ENCODE measurements around the gene KCNA3. TPM values are rescaled to one million over a fixed set of nuclear protein-coding genes. Genes with fewer than 3 reads are reported as not detected.
A peak's percentile ranks its signal among the peaks of the same experiment; 100 is the strongest.
"Not testable (repeated sequence)": the region's sequence is repeated elsewhere in the genome, so short reads cannot be mapped to it uniquely, and the experiment has no call there.

The KCNA3 gene
- total RNA-seq, 2 experiments from 2014 or later: 59.8 to 95.2 TPM

DNA sequence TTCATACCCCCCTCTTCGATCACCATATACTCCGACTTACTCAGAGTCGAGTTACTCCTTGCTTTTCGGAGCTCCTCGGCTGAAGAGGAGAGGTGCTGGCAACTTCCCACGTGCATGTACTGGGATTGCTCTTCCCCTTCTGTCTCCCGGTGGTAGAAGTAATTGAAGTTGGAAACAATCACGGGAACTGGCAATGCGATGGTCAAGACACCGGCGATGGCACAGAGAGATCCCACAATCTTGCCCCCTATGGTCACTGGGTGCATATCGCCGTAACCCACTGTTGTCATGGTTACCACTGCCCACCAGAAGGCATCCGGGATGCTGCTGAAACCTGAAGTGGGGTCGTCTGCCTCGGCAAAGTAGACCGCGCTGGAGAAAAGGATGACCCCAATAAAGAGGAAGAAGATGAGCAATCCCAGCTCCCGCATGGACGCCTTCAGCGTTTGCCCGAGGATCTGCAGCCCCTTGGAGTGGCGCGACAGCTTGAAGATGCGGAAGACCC is 1.5 kb downstream of the KCNA3 start:
- CTCF ChIA-PET: interaction anchor here (0.9 to 6.7 kb wide), 9 partner anchors 26 to 200 kb away, joined by 3 to 53 read pairs (median 22); partner anchors contain the start of gene CD53
- peaks cover 51% of the 10 kb centered on the region for H3K36me3 Mint-ChIP-seq
- no peaks in the 10 kb centered on the region for H3K27me3 Mint-ChIP-seq

DNA sequence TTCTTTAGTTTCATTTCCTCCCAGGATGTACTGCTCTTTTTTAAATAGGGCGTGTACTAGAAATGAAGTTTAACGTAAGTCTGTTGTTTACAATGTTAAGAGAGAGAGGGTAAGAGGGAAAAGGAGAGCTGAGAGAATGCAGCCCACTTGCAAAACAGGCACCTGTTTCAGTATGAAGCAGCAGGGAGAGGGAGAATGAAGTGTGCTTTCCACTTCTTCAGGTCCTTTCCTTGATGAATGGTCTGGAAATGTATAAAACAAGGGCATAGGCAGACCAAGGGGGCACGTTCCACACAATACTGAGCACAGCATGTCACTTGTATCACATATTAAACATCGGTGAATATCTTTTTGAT is 2.0 kb downstream of the KCNA3 start:
- Mint-ChIP-seq H3K4me3 (peak overlapping the region; percentile 100), H3K9me3 (ENCODE audit: low read depth) (no peaks in the 10 kb centered on the region), H3K4me1 (peaks cover 21% of the 10 kb centered on the region), H3K27ac (peak overlapping the region; percentile 96), H3K27me3 (no peaks in the 10 kb centered on the region), H3K36me3 (peaks cover 55% of the 10 kb centered on the region)
- peak; percentile 60 for DNase-seq
- peak; percentile 25 for ATAC-seq
- CTCF ChIA-PET: interaction anchor here (0.9 to 6.7 kb wide), 10 partner anchors 9 to 200 kb away, joined by 3 to 53 read pairs (median 17); partner anchors contain the start of gene CD53

More for the DNA sequence above, 1.5 kb downstream of the KCNA3 start:
- DNase-seq (peak; percentile 71), ATAC-seq (peak; percentile 7)
- Mint-ChIP-seq H3K4me1 (peaks cover 17% of the 10 kb centered on the region), H3K9me3 (ENCODE audit: low read depth) (no peaks in the 10 kb centered on the region), H3K4me3 (peak overlapping the region; percentile 100), H3K27ac (peak overlapping the region; percentile 96)

DNA sequence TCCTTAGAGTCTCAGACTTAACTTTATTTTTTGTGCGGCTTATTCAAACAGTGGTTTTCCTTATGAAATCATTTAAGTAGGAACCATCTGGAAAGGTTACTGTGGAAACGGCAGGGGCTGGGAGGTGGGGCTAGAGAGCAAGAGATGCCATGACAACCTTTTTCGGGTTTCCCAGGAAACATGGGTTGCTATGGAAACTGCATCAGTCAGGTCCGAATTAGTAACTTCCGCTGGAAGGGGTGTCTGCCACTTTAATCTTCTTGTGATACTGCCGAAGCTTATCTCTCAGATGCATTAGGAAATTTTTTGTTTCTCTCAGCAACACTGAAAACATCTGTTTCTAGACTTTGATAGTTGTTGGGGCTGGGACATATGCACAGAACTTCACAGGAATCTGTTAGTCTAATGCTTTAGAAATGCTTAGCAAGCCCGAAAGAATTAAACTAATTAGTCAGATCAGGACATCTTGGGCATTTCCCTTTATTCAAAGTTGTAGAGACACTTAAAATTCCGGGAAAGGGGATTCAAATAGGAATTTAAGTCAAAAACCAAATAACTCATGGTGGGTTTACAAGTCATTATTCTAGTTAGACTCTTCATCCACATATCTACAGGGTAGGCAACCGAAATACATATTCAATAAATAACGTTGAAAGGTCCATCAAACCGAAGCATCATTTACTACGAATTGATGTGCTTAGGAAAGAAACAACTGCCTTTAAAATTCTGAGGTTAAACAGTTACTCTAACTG is 2.6 kb downstream of the KCNA3 start:
- ATAC-seq (peak; percentile 32), DNase-seq (peak; percentile 91)
- peaks cover 25% of the 10 kb centered on the region for H3K4me1 Mint-ChIP-seq
- H3K4me3 Mint-ChIP-seq: peak overlapping the region; percentile 100
- peak overlapping the region; percentile 96 for H3K27ac Mint-ChIP-seq
- CTCF ChIA-PET: interaction anchor here (1.0 to 6.7 kb wide), 9 partner anchors 8 to 115 kb away, joined by 3 to 53 read pairs (median 22); no protein-coding TSS in a partner anchor
- no peaks in the 10 kb centered on the region for H3K27me3 Mint-ChIP-seq
- H3K36me3 Mint-ChIP-seq: peaks cover 59% of the 10 kb centered on the region
- no peaks in the 10 kb centered on the region for H3K9me3 Mint-ChIP-seq (ENCODE audit: low read depth)

DNA sequence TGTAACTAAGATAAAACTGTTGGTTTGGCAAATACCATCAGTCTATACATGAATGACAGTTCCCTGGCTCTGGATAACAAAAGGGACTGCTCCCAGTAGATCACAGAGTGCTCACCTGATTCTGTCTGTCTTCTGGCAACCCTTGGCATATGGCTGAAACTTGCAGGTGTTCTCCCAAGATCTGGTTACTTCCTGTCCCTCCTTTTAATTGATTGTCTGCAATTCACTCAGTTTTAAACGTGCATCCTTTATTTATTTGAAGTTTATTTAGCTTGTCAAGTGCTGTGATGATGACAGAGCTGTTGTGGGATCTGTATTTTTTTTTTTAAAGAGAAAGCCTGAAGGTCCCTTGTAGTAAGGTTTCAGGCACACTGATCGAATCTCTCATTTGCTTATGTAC is 3.4 kb downstream of the KCNA3 start:
- DNase-seq (no peak), ATAC-seq (no peak)
- CTCF ChIA-PET: interaction anchor here (1.0 to 6.2 kb wide), 5 partner anchors 13 to 94 kb away, joined by 4 to 46 read pairs (median 29); no protein-coding TSS in a partner anchor
- Mint-ChIP-seq H3K27me3 (no peaks in the 10 kb centered on the region), H3K9me3 (ENCODE audit: low read depth) (no peaks in the 10 kb centered on the region), H3K4me1 (peaks cover 26% of the 10 kb centered on the region), H3K36me3 (peaks cover 60% of the 10 kb centered on the region), H3K27ac (peak overlapping the region; percentile 96), H3K4me3 (peak overlapping the region; percentile 100)

DNA sequence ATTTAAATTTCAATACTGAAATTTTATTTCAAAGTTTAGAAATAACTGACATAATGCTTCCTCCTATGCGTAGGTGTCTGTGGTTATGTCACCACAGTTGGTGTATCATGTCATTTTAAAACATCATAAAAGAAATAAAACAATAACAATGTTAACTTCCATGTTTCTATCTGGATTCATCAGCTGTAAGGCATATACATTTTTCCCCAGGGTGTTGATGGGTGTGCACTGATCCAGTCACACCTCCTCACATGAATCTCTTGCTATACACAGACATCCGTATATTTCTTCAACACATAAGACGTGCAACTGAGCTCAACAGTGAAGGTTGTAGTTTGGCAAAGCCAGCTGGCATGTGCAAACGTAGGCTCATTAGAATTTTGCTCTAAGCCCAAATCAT is 6.2 kb downstream of the KCNA3 start:
- Mint-ChIP-seq H3K27ac (peak overlapping the region; percentile 83), H3K4me1 (peaks cover 16% of the 10 kb centered on the region), H3K36me3 (peaks cover 55% of the 10 kb centered on the region), H3K27me3 (no peaks in the 10 kb centered on the region), H3K4me3 (peak overlapping the region; percentile 77), H3K9me3 (ENCODE audit: low read depth) (no peaks in the 10 kb centered on the region)
- peak; percentile 40 for ATAC-seq
- DNase-seq: no peak
- CTCF ChIA-PET: interaction anchor here (1.4 to 5.4 kb wide), 7 partner anchors 17 to 96 kb away, joined by 5 to 36 read pairs (median 11); no protein-coding TSS in a partner anchor

DNA sequence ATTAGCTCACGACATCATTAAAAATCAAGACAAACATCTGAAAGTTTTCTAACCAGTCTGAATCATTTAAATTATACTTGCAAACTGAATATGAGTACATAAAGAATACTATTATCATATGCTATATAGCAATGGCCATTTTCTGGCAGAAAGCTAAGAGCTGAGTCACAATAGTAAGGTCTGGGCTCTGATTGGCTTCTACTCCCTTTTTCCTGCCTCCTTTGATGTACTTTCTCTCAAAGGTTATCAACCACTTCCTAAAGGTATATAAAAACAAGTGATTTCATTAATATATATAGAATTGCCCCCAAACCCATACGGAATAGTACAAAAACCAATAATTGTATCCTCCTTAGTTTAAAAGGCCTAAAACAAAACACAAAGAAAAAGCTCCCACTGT is 7.0 kb downstream of the KCNA3 start:
- peaks cover 21% of the 10 kb centered on the region for H3K4me1 Mint-ChIP-seq
- no peak for DNase-seq
- peak overlapping the region; percentile 80 for H3K27ac Mint-ChIP-seq
- no peaks in the 10 kb centered on the region for H3K27me3 Mint-ChIP-seq
- CTCF ChIA-PET: interaction anchor here (1.1 to 5.4 kb wide), 9 partner anchors 16 to 208 kb away, joined by 3 to 36 read pairs (median 11); no protein-coding TSS in a partner anchor
- peak overlapping the region; percentile 67 for H3K4me3 Mint-ChIP-seq
- ATAC-seq: peak; percentile 25
- H3K9me3 Mint-ChIP-seq (ENCODE audit: low read depth): no peaks in the 10 kb centered on the region
- H3K36me3 Mint-ChIP-seq: peaks cover 55% of the 10 kb centered on the region

DNA sequence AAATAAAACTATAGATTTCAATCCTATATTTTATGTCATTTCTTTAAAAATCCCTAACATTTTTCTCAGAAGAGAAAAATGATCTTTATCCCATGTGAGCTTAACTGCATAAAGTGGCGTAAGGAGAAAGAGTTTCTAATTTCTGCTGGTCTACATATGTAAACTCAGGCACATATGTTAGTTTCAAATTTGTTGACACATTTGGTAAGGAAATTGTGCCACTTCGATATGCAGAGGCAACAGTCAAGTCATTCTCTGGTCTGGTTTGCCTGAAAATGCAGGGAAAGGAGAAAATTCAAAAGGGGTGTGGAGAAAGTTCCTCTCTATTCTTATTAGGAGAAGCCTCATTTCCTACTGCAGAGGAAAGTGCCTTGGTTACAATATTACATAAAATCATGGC is 11.5 kb downstream of the KCNA3 start:
- Mint-ChIP-seq H3K27me3 (no peaks in the 10 kb centered on the region), H3K36me3 (peaks cover 54% of the 10 kb centered on the region), H3K4me1 (peaks cover 36% of the 10 kb centered on the region), H3K27ac (no peak overlapping the region), H3K4me3 (no peak overlapping the region), H3K9me3 (ENCODE audit: low read depth) (no peaks in the 10 kb centered on the region)
- no peak for ATAC-seq
- CTCF ChIA-PET: interaction anchor here (0.9 to 2.7 kb wide), 8 partner anchors 9 to 53 kb away, joined by 3 to 15 read pairs (median 4); partner anchors contain the start of gene KCNA3
- no peak for DNase-seq

DNA sequence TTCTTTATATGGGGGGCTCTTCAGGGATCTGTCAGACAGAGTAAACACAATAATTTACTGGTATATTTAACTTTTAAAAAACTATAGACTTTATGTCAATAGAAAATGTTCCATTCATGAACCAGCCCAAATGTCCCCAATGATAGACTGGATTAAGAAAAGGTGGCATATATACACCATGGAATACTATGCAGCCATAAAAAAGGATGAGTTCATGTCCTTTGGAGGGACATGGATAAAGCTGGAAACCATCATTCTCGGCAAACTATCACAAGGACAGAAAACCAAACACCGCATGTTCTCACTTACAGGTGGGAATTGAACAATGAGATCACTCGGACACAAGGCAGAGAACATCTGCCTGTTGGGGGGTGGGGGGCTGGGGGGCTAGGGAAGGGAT is 15.2 kb downstream of the KCNA3 start:
- ATAC-seq; DNase-seq; H3K27ac Mint-ChIP-seq; H3K4me3 Mint-ChIP-seq; H3K9me3 Mint-ChIP-seq (ENCODE audit: low read depth); H3K27me3 Mint-ChIP-seq; CTCF ChIA-PET: not testable (repeated sequence)
- Mint-ChIP-seq H3K36me3 (peaks cover 65% of the 10 kb centered on the region), H3K4me1 (peaks cover 46% of the 10 kb centered on the region)

DNA sequence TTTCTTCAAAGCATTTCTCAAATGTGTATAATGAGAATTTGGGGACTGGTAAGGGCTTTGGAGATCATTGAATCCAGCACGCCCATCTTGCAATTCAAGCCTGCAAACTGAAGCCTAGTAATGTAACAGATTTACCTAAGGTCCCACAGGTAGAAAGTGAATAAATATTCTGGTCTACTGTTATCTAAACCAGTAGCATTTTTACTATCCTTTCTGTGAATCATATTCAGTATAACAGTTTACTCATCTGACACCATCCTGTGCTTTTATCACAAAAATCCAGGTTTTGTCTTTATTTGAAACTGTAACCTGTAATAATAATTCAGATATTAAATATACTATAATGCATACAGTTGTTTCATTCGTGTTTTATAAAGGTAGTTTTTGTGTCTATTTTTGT is 17.4 kb downstream of the KCNA3 start:
- Mint-ChIP-seq H3K27ac (no peak overlapping the region), H3K4me1 (peaks cover 45% of the 10 kb centered on the region), H3K9me3 (ENCODE audit: low read depth) (no peaks in the 10 kb centered on the region), H3K36me3 (peaks cover 60% of the 10 kb centered on the region), H3K4me3 (no peak overlapping the region), H3K27me3 (no peaks in the 10 kb centered on the region)
- CTCF ChIA-PET: interaction anchor here (1.4 to 2.7 kb wide), 2 partner anchors 9 to 38 kb away, joined by 4 to 17 read pairs; no protein-coding TSS in a partner anchor
- DNase-seq (no peak), ATAC-seq (no peak)

DNA sequence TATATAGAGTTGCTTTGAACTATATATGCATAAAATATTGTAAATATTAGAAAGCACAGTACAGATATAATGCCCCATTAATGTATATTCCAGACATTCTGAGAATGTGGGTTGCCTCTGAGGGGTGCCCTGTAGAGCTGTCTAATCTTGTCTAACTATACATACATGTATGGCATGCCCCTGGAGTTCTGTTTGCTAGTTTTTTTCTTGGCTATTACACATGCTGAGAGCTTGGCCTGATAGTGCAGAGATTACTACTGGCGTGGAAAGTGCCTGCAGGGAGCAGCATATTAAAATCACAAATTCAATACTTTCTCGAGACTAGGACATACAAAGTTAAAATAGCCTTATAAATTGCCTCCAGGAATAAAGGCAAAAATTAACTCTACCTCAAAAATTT is 24.1 kb downstream of the KCNA3 start:
- Mint-ChIP-seq H3K9me3 (ENCODE audit: low read depth) (no peaks in the 10 kb centered on the region), H3K4me1 (peaks cover 22% of the 10 kb centered on the region), H3K4me3 (no peak overlapping the region), H3K36me3 (peaks cover 20% of the 10 kb centered on the region), H3K27me3 (no peaks in the 10 kb centered on the region), H3K27ac (no peak overlapping the region)
- ATAC-seq (no peak), DNase-seq (no peak)
- CTCF ChIA-PET: interaction anchor here (1.4 to 2.2 kb wide), 2 partner anchors 12 to 17 kb away, joined by 4 to 5 read pairs; no protein-coding TSS in a partner anchor

DNA sequence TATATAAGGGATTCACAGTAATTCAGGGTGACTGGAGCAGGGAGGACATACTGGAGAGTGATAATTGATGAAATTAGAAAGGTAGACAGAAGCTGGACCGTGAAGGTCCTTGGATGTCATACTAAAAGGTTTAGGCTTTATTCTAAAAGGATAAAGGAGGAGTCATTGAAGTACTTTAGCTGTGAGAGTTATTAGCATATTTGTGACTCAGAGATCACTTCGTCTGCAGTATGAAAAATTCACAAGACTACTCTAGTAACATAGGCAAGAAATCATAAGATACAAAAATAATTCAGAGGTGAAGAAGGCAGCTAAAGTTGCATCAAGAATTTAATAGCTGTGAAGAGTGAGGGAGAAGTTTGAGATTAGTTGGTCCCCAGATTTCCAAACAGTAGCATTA is 26.3 kb downstream of the KCNA3 start:
- Mint-ChIP-seq H3K27me3 (no peaks in the 10 kb centered on the region), H3K9me3 (ENCODE audit: low read depth) (no peaks in the 10 kb centered on the region), H3K36me3 (peaks cover 10% of the 10 kb centered on the region), H3K4me3 (no peak overlapping the region), H3K27ac (no peak overlapping the region), H3K4me1 (peaks cover 31% of the 10 kb centered on the region)
- ATAC-seq: peak; percentile 17
- no peak for DNase-seq
- CTCF ChIA-PET: interaction anchor here (1.0 to 7.1 kb wide), 14 partner anchors 9 to 135 kb away, joined by 3 to 90 read pairs (median 10); partner anchors contain the start of gene KCNA3

DNA sequence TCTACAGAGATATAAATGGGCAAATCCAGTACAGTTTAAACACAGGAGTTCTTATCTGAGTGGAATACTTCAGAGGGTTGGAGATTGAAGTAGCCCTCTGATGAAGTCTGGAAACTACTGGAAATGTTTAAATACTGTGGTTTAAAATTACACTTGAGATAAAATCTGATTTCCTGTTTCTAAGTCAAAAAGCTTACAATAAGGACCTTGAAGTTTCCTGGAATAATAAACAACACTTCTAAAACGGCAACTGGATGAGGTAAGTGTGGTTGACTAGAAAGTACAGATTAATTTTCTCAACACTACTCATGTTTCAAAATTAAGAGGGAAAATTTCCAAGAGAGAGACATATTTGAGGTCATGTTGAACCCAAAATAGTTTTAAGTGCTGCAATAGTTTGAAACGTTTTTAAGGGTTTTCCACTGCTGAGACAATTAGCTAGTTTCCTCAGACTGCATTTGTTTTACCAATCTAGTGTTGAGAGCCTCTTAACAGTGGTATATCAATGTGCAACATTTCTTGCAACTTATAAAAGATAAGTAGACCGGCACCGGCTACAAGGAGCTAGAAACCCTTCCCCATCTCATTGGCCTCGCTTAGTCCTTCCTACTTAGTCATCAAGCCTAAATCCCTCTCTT is 27.4 kb downstream of the KCNA3 start:
- Mint-ChIP-seq H3K9me3 (ENCODE audit: low read depth) (no peaks in the 10 kb centered on the region), H3K27me3 (no peaks in the 10 kb centered on the region), H3K4me1 (peaks cover 37% of the 10 kb centered on the region), H3K4me3 (no peak overlapping the region), H3K36me3 (peaks cover 9% of the 10 kb centered on the region), H3K27ac (no peak overlapping the region)
- no peak for DNase-seq
- CTCF ChIA-PET: interaction anchor here (0.6 to 7.1 kb wide), 16 partner anchors 10 to 1429 kb away, joined by 3 to 90 read pairs (median 8); partner anchors contain the start of gene KCNA3
- ATAC-seq: peak; percentile 72
